IMR-90 (cell line): ENCODE results near the gene ARNT2. TPM values are rescaled to one million over a fixed set of nuclear protein-coding genes. Genes with fewer than 3 reads are reported as not detected.

Experiments
- ATAC-seq: fragments of 200-7000 bp; cut with Tn5 transposase; 2 replicates; pipeline ENCODE4 v1.9.1; 2020; ENCODE audit warnings: low read depth, mild to moderate bottlenecking, moderate library complexity
- BruUV-seq: library from RNA; stranded (reverse); fragments of 400-500 nt; replicated peaks from 2 replicates; lab custom pipeline; 2021; lab: Mats Ljungman, UMichigan
- CTCF ChIA-PET: fragments of 300-600 bp; formaldehyde crosslinking; extraction: SDS; loops from one replicate; lab custom pipeline; 2021; ENCODE audit warnings: antibody characterized with exemption; lab: Yijun Ruan, JAX
- POLR2A ChIA-PET: fragments of 300-600 bp; sonication (Branson Sonifier 250); formaldehyde crosslinking; loops from one replicate; lab custom pipeline; 2022; ENCODE audit warnings: antibody characterized with exemption; ENCODE audit not compliant: unreplicated experiment; lab: Charles Lee
- DNase-seq: peaks from one replicate; pipeline ENCODE4 v3.0.0; 2013
- H2AFZ ChIP-seq: replicated peaks from 2 replicates; pipeline ENCODE3; 2013; ENCODE audit warnings: low read length, mild to moderate bottlenecking; ENCODE audit not compliant: poor library complexity
- H2AK5ac ChIP-seq: 2 replicates; pipeline ENCODE4 v1.6.1; 2013; ENCODE audit warnings: low read depth, low read length, inconsistent platforms
- H2AK9ac ChIP-seq: replicated peaks from 2 replicates; pipeline ENCODE3; 2013; ENCODE audit warnings: mild to moderate bottlenecking, low read depth, low read length, moderate library complexity; ENCODE audit not compliant: poor library complexity
- H2BK120ac ChIP-seq: 2 replicates; pipeline ENCODE4 v1.6.1; 2013; ENCODE audit warnings: low read depth, low read length, inconsistent platforms
- H2BK15ac ChIP-seq: 3 replicates; pipeline ENCODE4 v1.6.1; 2013; ENCODE audit warnings: low read depth, low read length, inconsistent platforms
- H2BK20ac ChIP-seq: 2 replicates; pipeline ENCODE4 v1.6.1; 2013; ENCODE audit warnings: low read depth, mild to moderate bottlenecking, inconsistent platforms, low read length, moderate library complexity
- H2BK5ac ChIP-seq: 2 replicates; pipeline ENCODE4 v1.6.1; 2013; ENCODE audit warnings: mild to moderate bottlenecking, low read depth, low read length, inconsistent platforms; ENCODE audit not compliant: poor library complexity, severe bottlenecking
- H3K14ac ChIP-seq: replicated peaks from 2 replicates; pipeline ENCODE4 v1.6.1; 2013; ENCODE audit warnings: low read depth, low read length, inconsistent platforms
- H3K18ac ChIP-seq: 2 replicates; pipeline ENCODE4 v1.6.1; 2013; ENCODE audit warnings: low read depth, low read length, control low read depth
- H3K23ac ChIP-seq: 2 replicates; pipeline ENCODE4 v1.6.1; 2013; ENCODE audit warnings: low read depth, low read length, inconsistent platforms
- H3K27ac ChIP-seq: 2 replicates; pipeline ENCODE4 v1.5.1; 2013; ENCODE audit warnings: mild to moderate bottlenecking, control low read depth, low read length; ENCODE audit not compliant: insufficient read depth
- H3K27me3 ChIP-seq: 2 replicates; pipeline ENCODE4 v1.6.1; 2013; ENCODE audit warnings: low read length; ENCODE audit not compliant: control insufficient read depth, insufficient read depth
- H3K36me3 ChIP-seq: 2 replicates; pipeline ENCODE4 v1.6.1; 2013; ENCODE audit warnings: low read length, mixed read lengths; ENCODE audit not compliant: control insufficient read depth, insufficient read depth
- H3K4ac ChIP-seq: 2 replicates; pipeline ENCODE4 v1.6.1; 2013; ENCODE audit warnings: low read depth, low read length, inconsistent platforms
- H3K4me1 ChIP-seq: 2 replicates; pipeline ENCODE4 v1.6.1; 2013; ENCODE audit warnings: low read length, mixed read lengths; ENCODE audit not compliant: control insufficient read depth, insufficient read depth
- H3K4me2 ChIP-seq: 2 replicates; pipeline ENCODE4 v1.6.1; 2013; ENCODE audit warnings: low read depth, mild to moderate bottlenecking, control low read depth, low read length, moderate library complexity
- H3K4me3 ChIP-seq: 2 replicates; pipeline ENCODE4 v1.5.1; 2013; ENCODE audit warnings: low read depth, mild to moderate bottlenecking, control low read depth, low read length, moderate library complexity; ENCODE audit not compliant: insufficient read depth
- H3K56ac ChIP-seq: 2 replicates; pipeline ENCODE4 v1.6.1; 2013; ENCODE audit warnings: low read length, inconsistent platforms; ENCODE audit not compliant: insufficient read depth; ENCODE audit errors: extremely low read depth
- H3K79me1 ChIP-seq, 2 experiments: 2 replicates each; pipeline ENCODE4 v1.6.1; 2013; ENCODE audit warnings: low read length in 2 of 2, inconsistent platforms in 1 of 2, low read depth in 1 of 2
- H3K9ac ChIP-seq: 2 replicates; pipeline ENCODE4 v1.6.1; 2013; ENCODE audit warnings: low read depth, low read length, control low read depth
- H3K9me1 ChIP-seq: 2 replicates; pipeline ENCODE4 v1.6.1; 2013; ENCODE audit warnings: low read length, inconsistent platforms; ENCODE audit not compliant: insufficient read depth
- H3K9me3 ChIP-seq: 2 replicates; pipeline ENCODE4 v1.6.1; 2013; ENCODE audit warnings: low read length; ENCODE audit not compliant: control insufficient read depth, insufficient read depth
- H4K20me1 ChIP-seq: 2 replicates; pipeline ENCODE4 v1.6.1; 2013; ENCODE audit warnings: low read length, inconsistent platforms; ENCODE audit not compliant: insufficient read depth
- H4K5ac ChIP-seq: 2 replicates; pipeline ENCODE4 v1.6.1; 2013; ENCODE audit warnings: mild to moderate bottlenecking, low read depth, low read length, control low read depth
- H4K8ac ChIP-seq, 2 experiments: 2 replicates each; pipeline ENCODE4 v1.6.1; 2013; ENCODE audit warnings: low read depth in 2 of 2, low read length in 2 of 2, control low read depth in 1 of 2, inconsistent platforms in 1 of 2
- H4K91ac ChIP-seq: 2 replicates; pipeline ENCODE4 v1.6.1; 2013; ENCODE audit warnings: low read depth, low read length, inconsistent platforms; ENCODE audit not compliant: insufficient read depth
- BHLHE40 ChIP-seq: fragments of 150-350 bp; IDR thresholded peaks from 2 replicates; pipeline ENCODE4 v1.6.1; 2016; ENCODE audit warnings: mild to moderate bottlenecking, low read depth, low read length
- MXI1 ChIP-seq: IDR thresholded peaks from 2 replicates; pipeline ENCODE4 v1.6.1; 2012; ENCODE audit warnings: low read depth, mild to moderate bottlenecking, low read length, moderate library complexity, borderline replicate concordance
- NFE2L2 ChIP-seq: fragments of 150-350 bp; IDR thresholded peaks from 2 replicates; pipeline ENCODE4 v1.6.1; 2016; ENCODE audit warnings: low read depth, mild to moderate bottlenecking, low read length
- POLR2A ChIP-seq: IDR thresholded peaks from 2 replicates; pipeline ENCODE4 v1.6.1; 2012; ENCODE audit warnings: mild to moderate bottlenecking, low read depth, low read length
- RFX5 ChIP-seq: IDR thresholded peaks from 2 replicates; pipeline ENCODE4 v1.8.0; 2012; ENCODE audit warnings: low read depth, mild to moderate bottlenecking, low read length, moderate library complexity
- SMC3 ChIP-seq: fragments of 150-350 bp; IDR thresholded peaks from 2 replicates; pipeline ENCODE4 v1.6.1; 2016; ENCODE audit warnings: low read depth, mild to moderate bottlenecking, antibody characterized with exemption, low read length, moderate library complexity
- WGBS, 2 experiments: methylation state at CpG; one replicate each; pipeline versions ENCODE4 v1.1.5 to v1.1.7; 2013; ENCODE audit warnings: missing lambda C conversion rate in 2 of 2; ENCODE audit not compliant: insufficient read length in 1 of 2; ENCODE audit errors: extremely low coverage in 2 of 2; 5-methylcytosine and 5-hydroxymethylcytosine counted together
- dilution Hi-C: fragments of 300-500 bp; cut with HindIII; formaldehyde crosslinking; loops from one replicate; pipeline ENCODE4 v1.14.3; 2018; ENCODE audit warnings: low sequenced_read_pairs; ENCODE audit not compliant: unreplicated experiment
- in situ Hi-C: fragments of 300-500 bp; cut with MboI; formaldehyde crosslinking; loops from 3 replicates; pipeline ENCODE4 v1.14.3; 2019; ENCODE audit warnings: low sequenced_read_pairs, inconsistent platforms, mixed read lengths
- intact Hi-C: fragments of 100-400 bp; cut with micrococcal nuclease; formaldehyde crosslinking; loops from 2 replicates; pipeline ENCODE4 v1.10.0; 2022
- polyA plus RNA-seq, 3 experiments: library from polyadenylated mRNA; depleted of rRNA; stranded (reverse); fragments of >200 nt; gene quantifications; 2 replicates each; pipeline ENCODE4 v1.2.3, GENCODE V29; 2012; ENCODE audit warnings: low replicate concordance in 1 of 3
- total RNA-seq: library from RNA; depleted of rRNA; stranded (reverse); fragments of >200 nt; gene quantifications from 2 replicates; pipeline ENCODE4 v1.2.3, GENCODE V29; 2012
- TF ChIP-seq, protein P1 (sequence below): conservative IDR thresholded peaks from 2 replicates; pipeline ENCODE4 v1.5.1; 2012; ENCODE audit warnings: mild to moderate bottlenecking, low read depth, low read length, improper control_type of control experiment

The ARNT2 gene
- total and polyA plus RNA-seq, 2 of the 4 experiments (the other 2 are of a cell fraction): 18.2 to 19.0 TPM

DNA sequence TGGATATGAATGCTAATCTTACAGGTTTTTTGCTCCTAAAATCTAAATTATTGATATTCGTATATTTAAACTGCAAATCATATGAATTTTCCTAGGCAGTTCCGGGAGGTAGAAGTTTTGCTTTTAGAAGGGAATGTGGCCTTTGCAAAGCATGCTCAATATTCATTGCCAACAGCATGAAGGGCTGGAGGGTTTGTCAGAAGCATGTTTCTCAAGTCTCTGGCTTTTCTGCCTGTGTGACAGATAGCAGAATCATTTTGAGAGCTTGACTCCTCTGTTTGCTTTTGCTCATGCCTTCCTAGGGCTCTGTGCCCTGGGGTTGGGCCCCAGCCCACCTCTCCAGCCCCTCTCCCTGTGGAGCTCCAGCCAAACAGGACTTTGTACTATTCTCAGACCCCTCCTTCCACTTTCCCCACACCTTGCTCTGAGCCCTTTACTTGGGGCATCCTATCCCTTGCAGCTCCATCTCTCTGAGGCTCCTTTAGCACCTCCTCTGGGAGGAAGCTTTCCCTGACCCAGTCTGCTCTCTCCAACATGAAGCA lies 91.3 kb downstream of the ARNT2 start:
- Histone ChIP-seq H3K14ac (peak overlapping the region; percentile 99), H3K27me3 (no peaks in the 10 kb centered on the region), H3K18ac (peak overlapping the region; percentile 90), H2BK15ac (peak overlapping the region; percentile 97), H3K9me1 (peaks cover 42% of the 10 kb centered on the region), H2AK5ac (peak overlapping the region; percentile 99), H4K20me1 (no peaks in the 10 kb centered on the region), H4K91ac (peak overlapping the region; percentile 100), H3K23ac (peak overlapping the region; percentile 100), H3K27ac (peak overlapping the region; percentile 99), H3K9me3 (no peaks in the 10 kb centered on the region), H3K4me2 (no peak overlapping the region), H4K8ac (peak overlapping the region; percentile 96 to 98), H3K79me1 (peaks cover 29 to 70% of the 10 kb centered on the region in 2 experiments; a peak in 3 of 4 replicates), H2BK120ac (peak overlapping the region; percentile 100), H2BK20ac (peak overlapping the region; percentile 99), H3K4ac (peak overlapping the region; percentile 100), H3K4me3 (no peak overlapping the region), H3K4me1 (peaks cover 35% of the 10 kb centered on the region), H3K9ac (peak overlapping the region; percentile 79), H4K5ac (peak overlapping the region; percentile 100), H2AK9ac (peak overlapping the region; percentile 57), H2BK5ac (peak overlapping the region; percentile 99), H3K36me3 (no peaks in the 10 kb centered on the region), H2AFZ (peak overlapping the region; percentile 33), H3K56ac (peak overlapping the region; percentile 99)
- peak; percentile 28; the same call in 1 of the 2 replicates for ATAC-seq
- no peak for TF ChIP-seq MXI1
- no peak for TF ChIP-seq RFX5
- TF ChIP-seq NFE2L2: no peak
- TF ChIP-seq POLR2A: no peak
- TF ChIP-seq BHLHE40: no peak
- TF ChIP-seq, protein P1, sequence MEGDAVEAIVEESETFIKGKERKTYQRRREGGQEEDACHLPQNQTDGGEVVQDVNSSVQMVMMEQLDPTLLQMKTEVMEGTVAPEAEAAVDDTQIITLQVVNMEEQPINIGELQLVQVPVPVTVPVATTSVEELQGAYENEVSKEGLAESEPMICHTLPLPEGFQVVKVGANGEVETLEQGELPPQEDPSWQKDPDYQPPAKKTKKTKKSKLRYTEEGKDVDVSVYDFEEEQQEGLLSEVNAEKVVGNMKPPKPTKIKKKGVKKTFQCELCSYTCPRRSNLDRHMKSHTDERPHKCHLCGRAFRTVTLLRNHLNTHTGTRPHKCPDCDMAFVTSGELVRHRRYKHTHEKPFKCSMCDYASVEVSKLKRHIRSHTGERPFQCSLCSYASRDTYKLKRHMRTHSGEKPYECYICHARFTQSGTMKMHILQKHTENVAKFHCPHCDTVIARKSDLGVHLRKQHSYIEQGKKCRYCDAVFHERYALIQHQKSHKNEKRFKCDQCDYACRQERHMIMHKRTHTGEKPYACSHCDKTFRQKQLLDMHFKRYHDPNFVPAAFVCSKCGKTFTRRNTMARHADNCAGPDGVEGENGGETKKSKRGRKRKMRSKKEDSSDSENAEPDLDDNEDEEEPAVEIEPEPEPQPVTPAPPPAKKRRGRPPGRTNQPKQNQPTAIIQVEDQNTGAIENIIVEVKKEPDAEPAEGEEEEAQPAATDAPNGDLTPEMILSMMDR: no peak
- no peak for TF ChIP-seq SMC3
- in situ Hi-C loops (no loop called here), dilution Hi-C loops (no loop called here), intact Hi-C loops (no loop called here)
- WGBS, 2 experiments: no CpG with 5 or more reads among the region's 2 CpGs
- ChIA-PET CTCF (no interaction called here), POLR2A (interaction anchor here (1.2 to 1.6 kb wide), 2 partner anchors 11 to 15 kb away, joined by 4 to 6 read pairs; no protein-coding TSS in a partner anchor)
- no TSS peak for BruUV-seq
- no peak for DNase-seq
